Measurements from ENCODE around the gene AIRE. TPM values are rescaled to one million over a fixed set of nuclear protein-coding genes. Genes with fewer than 3 reads are reported as not detected.
"Not testable (repeated sequence)": the region's sequence is repeated elsewhere in the genome, so short reads cannot be mapped to it uniquely, and the experiment has no call there.

Gene AIRE
- total and polyA plus RNA-seq, 4 donors: 0.05 TPM; not detected in 3

DNA sequence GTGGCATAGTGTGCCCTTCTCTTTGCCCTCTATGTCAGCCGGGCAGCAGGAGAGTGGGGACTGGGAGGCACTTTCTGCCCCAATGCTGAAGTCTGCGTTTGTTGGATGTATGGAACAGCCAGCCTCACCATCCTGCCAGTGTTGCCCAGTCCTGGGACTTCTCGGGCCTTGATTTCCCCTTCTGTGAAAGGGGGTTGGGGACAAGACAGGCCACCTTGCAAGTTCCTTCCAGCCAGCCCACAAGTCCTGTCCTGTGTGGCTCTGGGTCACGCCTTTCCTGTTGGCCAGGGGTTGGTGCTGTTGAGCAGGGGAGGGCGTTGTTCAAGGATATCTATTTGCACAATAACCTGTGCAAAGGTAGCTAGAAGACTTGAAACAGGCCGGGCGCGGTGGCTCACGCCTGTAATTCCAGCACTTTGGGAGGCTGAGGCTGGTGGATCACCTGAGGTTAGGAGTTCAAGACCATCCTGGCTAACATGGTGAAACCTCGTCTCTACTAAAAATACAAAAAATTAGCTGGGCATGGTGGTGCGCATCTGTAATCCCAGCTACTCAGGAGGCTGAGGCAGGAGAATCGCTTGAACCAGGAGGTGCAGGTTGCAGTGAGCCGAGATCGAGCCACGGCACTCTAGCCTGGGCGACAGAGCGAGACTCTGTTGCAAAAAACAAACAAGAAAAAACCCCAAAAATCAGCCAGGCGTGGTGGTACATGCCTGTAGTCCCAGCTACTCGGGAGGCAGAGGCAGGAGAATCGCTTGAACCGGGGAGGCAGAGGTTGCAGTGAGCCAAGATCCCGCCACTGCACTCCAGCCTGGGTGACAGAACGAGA lies 17.1 kb downstream of the AIRE start:
- not testable (repeated sequence) for H3K4me3 ChIP-seq (ENCODE audit: low read depth in 1 of 3, low read length in 3 of 3); H3K36me3 ChIP-seq (ENCODE audit: control insufficient read depth in 4 of 4, insufficient read depth in 3 of 4, low read depth in 1 of 4, low read length in 3 of 4); H3K9me3 ChIP-seq (ENCODE audit: control insufficient read depth in 4 of 4, low read length in 3 of 4); H3K27me3 ChIP-seq (ENCODE audit: control insufficient read depth in 4 of 4, insufficient read depth in 4 of 4, low read length in 3 of 4); H3K9ac ChIP-seq (ENCODE audit: low read depth in 1 of 2, low read length in 2 of 2)
- H3K27ac ChIP-seq (ENCODE audit: low read depth in 1 of 2, low read length in 2 of 2): peak overlapping the region in 1 of 2 donors; percentile 63
- peaks cover 17 to 54% (median 45%) of the 10 kb centered on the region in 4 donors for H3K4me1 ChIP-seq (ENCODE audit: control insufficient read depth in 4 of 4, insufficient read depth in 4 of 4, low read length in 3 of 4)
- peak; percentile 47 for DNase-seq (ENCODE audit: low spot score)
- peak; percentile 20 to 42 for TF ChIP-seq HNF4A (conservative IDR thresholded peaks at IDR 0.05)
- TF ChIP-seq, protein P1, sequence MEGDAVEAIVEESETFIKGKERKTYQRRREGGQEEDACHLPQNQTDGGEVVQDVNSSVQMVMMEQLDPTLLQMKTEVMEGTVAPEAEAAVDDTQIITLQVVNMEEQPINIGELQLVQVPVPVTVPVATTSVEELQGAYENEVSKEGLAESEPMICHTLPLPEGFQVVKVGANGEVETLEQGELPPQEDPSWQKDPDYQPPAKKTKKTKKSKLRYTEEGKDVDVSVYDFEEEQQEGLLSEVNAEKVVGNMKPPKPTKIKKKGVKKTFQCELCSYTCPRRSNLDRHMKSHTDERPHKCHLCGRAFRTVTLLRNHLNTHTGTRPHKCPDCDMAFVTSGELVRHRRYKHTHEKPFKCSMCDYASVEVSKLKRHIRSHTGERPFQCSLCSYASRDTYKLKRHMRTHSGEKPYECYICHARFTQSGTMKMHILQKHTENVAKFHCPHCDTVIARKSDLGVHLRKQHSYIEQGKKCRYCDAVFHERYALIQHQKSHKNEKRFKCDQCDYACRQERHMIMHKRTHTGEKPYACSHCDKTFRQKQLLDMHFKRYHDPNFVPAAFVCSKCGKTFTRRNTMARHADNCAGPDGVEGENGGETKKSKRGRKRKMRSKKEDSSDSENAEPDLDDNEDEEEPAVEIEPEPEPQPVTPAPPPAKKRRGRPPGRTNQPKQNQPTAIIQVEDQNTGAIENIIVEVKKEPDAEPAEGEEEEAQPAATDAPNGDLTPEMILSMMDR (IDR thresholded peaks at IDR 0.05; ENCODE audit: low read depth, low read length, missing input control): peak; percentile 16
- TF ChIP-seq SP1 (IDR thresholded peaks at IDR 0.05): peak; percentile 32
- TF ChIP-seq RAD21 (IDR thresholded peaks at IDR 0.05): peak; percentile 28 to 38
- WGBS: 49% methylated on average over 23 of the region's 23 CpGs

DNA sequence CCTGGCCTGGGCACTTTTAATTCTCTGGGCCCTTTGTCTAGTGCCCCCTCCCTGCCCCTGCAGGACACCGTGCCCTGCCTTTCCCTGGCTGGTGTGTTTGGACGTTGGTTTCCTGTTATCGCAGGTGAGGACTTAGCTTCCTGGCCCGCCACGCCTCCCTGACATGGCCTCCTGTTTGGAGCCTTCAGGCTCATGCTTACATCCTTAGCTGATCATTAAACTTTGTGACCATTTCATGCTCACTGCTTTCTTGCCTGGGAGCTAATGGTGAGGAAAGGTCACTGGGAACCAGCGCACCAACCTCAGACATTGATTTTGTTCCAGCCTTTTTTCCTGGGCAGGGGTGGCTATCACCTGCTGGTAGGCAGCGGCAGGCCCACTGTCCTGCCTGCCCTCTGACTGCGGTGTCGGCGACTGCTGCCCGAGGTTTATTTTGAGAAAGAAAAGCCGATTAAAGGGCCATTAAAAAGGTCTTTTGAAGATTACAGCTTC lies 17.9 kb downstream of the AIRE start:
- DNase-seq (ENCODE audit: low spot score): peak; percentile 54
- H3K9ac ChIP-seq (ENCODE audit: low read depth in 1 of 2, low read length in 2 of 2): no peak overlapping the region
- H3K4me1 ChIP-seq (ENCODE audit: control insufficient read depth in 4 of 4, insufficient read depth in 4 of 4, low read length in 3 of 4): peaks cover 17 to 53% (median 43%) of the 10 kb centered on the region in 4 donors
- WGBS: 23% methylated on average over 12 of the region's 12 CpGs
- no peaks in the 10 kb centered on the region for H3K27me3 ChIP-seq (ENCODE audit: control insufficient read depth in 4 of 4, insufficient read depth in 4 of 4, low read length in 3 of 4)
- peaks cover 0 to 12% (median 1%) of the 10 kb centered on the region in 4 donors for H3K36me3 ChIP-seq (ENCODE audit: control insufficient read depth in 4 of 4, insufficient read depth in 3 of 4, low read depth in 1 of 4, low read length in 3 of 4)
- H3K27ac ChIP-seq (ENCODE audit: low read depth in 1 of 2, low read length in 2 of 2): peak overlapping the region; percentile 63 to 65
- no peak overlapping the region for H3K4me3 ChIP-seq (ENCODE audit: low read depth in 1 of 3, low read length in 3 of 3)
- no peaks in the 10 kb centered on the region for H3K9me3 ChIP-seq (ENCODE audit: control insufficient read depth in 4 of 4, low read length in 3 of 4)
- TF ChIP-seq, protein P1 (IDR thresholded peaks at IDR 0.05; ENCODE audit: low read depth, low read length, missing input control): peak; percentile 16
- TF ChIP-seq HNF4A (conservative IDR thresholded peaks at IDR 0.05) (peak; percentile 56 to 63), FOXA1 (IDR thresholded peaks at IDR 0.05) (no peak), HNF4G (IDR thresholded peaks at IDR 0.05) (no peak), YY1 (IDR thresholded peaks at IDR 0.05) (peak; percentile 87), RXRA (IDR thresholded peaks at IDR 0.05) (peak; percentile 78 to 81), TAF1 (conservative IDR thresholded peaks at IDR 0.05) (no peak), FOXA2 (IDR thresholded peaks at IDR 0.05) (no peak), NR2F2 (IDR thresholded peaks at IDR 0.05) (peak; percentile 24), EGR1 (IDR thresholded peaks at IDR 0.05; ENCODE audit: low read depth in 2 of 2) (no peak), JUND (IDR thresholded peaks at IDR 0.05) (no peak), RAD21 (IDR thresholded peaks at IDR 0.05) (peak in 1 of 2 donors; percentile 45), GABPA (IDR thresholded peaks at IDR 0.05 in 1 of 2, conservative IDR thresholded peaks at IDR 0.05 in 1 of 2) (no peak), SP1 (IDR thresholded peaks at IDR 0.05) (peak; percentile 87)
- TF ChIP-seq, protein P2, sequence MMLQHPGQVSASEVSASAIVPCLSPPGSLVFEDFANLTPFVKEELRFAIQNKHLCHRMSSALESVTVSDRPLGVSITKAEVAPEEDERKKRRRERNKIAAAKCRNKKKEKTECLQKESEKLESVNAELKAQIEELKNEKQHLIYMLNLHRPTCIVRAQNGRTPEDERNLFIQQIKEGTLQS (IDR thresholded peaks at IDR 0.05): no peak
- TF ChIP-seq, protein P3, sequence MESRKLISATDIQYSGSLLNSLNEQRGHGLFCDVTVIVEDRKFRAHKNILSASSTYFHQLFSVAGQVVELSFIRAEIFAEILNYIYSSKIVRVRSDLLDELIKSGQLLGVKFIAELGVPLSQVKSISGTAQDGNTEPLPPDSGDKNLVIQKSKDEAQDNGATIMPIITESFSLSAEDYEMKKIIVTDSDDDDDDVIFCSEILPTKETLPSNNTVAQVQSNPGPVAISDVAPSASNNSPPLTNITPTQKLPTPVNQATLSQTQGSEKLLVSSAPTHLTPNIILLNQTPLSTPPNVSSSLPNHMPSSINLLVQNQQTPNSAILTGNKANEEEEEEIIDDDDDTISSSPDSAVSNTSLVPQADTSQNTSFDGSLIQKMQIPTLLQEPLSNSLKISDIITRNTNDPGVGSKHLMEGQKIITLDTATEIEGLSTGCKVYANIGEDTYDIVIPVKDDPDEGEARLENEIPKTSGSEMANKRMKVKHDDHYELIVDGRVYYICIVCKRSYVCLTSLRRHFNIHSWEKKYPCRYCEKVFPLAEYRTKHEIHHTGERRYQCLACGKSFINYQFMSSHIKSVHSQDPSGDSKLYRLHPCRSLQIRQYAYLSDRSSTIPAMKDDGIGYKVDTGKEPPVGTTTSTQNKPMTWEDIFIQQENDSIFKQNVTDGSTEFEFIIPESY (IDR thresholded peaks at IDR 0.05): no peak
- TF ChIP-seq, protein P4, sequence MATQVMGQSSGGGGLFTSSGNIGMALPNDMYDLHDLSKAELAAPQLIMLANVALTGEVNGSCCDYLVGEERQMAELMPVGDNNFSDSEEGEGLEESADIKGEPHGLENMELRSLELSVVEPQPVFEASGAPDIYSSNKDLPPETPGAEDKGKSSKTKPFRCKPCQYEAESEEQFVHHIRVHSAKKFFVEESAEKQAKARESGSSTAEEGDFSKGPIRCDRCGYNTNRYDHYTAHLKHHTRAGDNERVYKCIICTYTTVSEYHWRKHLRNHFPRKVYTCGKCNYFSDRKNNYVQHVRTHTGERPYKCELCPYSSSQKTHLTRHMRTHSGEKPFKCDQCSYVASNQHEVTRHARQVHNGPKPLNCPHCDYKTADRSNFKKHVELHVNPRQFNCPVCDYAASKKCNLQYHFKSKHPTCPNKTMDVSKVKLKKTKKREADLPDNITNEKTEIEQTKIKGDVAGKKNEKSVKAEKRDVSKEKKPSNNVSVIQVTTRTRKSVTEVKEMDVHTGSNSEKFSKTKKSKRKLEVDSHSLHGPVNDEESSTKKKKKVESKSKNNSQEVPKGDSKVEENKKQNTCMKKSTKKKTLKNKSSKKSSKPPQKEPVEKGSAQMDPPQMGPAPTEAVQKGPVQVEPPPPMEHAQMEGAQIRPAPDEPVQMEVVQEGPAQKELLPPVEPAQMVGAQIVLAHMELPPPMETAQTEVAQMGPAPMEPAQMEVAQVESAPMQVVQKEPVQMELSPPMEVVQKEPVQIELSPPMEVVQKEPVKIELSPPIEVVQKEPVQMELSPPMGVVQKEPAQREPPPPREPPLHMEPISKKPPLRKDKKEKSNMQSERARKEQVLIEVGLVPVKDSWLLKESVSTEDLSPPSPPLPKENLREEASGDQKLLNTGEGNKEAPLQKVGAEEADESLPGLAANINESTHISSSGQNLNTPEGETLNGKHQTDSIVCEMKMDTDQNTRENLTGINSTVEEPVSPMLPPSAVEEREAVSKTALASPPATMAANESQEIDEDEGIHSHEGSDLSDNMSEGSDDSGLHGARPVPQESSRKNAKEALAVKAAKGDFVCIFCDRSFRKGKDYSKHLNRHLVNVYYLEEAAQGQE (IDR thresholded peaks at IDR 0.05): no peak
- TF ChIP-seq, protein P5, sequence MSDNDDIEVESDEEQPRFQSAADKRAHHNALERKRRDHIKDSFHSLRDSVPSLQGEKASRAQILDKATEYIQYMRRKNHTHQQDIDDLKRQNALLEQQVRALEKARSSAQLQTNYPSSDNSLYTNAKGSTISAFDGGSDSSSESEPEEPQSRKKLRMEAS (IDR thresholded peaks at IDR 0.05): no peak
